Thymus (tissue), 11 donors: ENCODE measurements around the gene BAG5. TPM values are rescaled to one million over a fixed set of nuclear protein-coding genes. Genes with fewer than 3 reads are reported as not detected.

Experiments used
- DNase-seq, 9 donors: peaks; one replicate each; pipeline ENCODE4 v3.0.0-alpha.2; 2013; ENCODE audit warnings: low spot score in 9 of 9, low read depth in 6 of 9, missing footprints in 1 of 9
- H3K27ac ChIP-seq, 2 donors: one replicate each; pipeline ENCODE4 v1.5.1; 2013; ENCODE audit warnings: control low read depth in 1 of 2, low read depth in 1 of 2, low read length in 1 of 2, mild to moderate bottlenecking in 1 of 2, moderate library complexity in 1 of 2
- H3K27me3 ChIP-seq, 2 donors: one replicate each; pipeline ENCODE4 v1.5.1; 2013; ENCODE audit warnings: low read length in 1 of 2; ENCODE audit not compliant: control insufficient read depth in 2 of 2, insufficient read depth in 1 of 2
- H3K36me3 ChIP-seq, 2 donors: one replicate each; pipeline ENCODE4 v1.5.1; 2013; ENCODE audit warnings: low read length in 1 of 2, mild to moderate bottlenecking in 1 of 2, moderate library complexity in 1 of 2; ENCODE audit not compliant: control insufficient read depth in 2 of 2, insufficient read depth in 2 of 2
- H3K4me1 ChIP-seq, 2 donors: one replicate each; pipeline ENCODE4 v1.5.1; 2013; ENCODE audit warnings: low read length in 2 of 2; ENCODE audit not compliant: control insufficient read depth in 2 of 2, insufficient read depth in 2 of 2
- H3K4me3 ChIP-seq, 2 donors: one replicate each; pipeline ENCODE4 v1.5.1; 2013; ENCODE audit warnings: low read length in 2 of 2, control low read depth in 1 of 2, mild to moderate bottlenecking in 1 of 2
- H3K9me3 ChIP-seq, 2 donors: one replicate each; pipeline ENCODE4 v1.5.1; 2013; ENCODE audit warnings: low read length in 1 of 2, mild to moderate bottlenecking in 1 of 2; ENCODE audit not compliant: control insufficient read depth in 2 of 2, insufficient read depth in 1 of 2
- WGBS: extraction: QIAGEN DNeasy Blood & Tissue Kit; methylation state at CpG from one replicate; pipeline ENCODE4 v1.1.7; 2013; 5-methylcytosine and 5-hydroxymethylcytosine counted together
- polyA plus RNA-seq: library from polyadenylated mRNA; stranded (reverse); fragments of 200-250 nt; gene quantifications from one replicate; pipeline ENCODE4 v1.2.3, GENCODE V29; 2013
- total RNA-seq: library from RNA; stranded (reverse); fragments of 120-200 nt; gene quantifications from one replicate; pipeline ENCODE4 v1.2.4, GENCODE V29; 2013
- donor health status: healthy.

Gene BAG5
- total and polyA plus RNA-seq, 2 donors = 12.5 to 17.0 TPM

GRCh38 chr14:103533999-103534575 is 28.4 kb downstream of the BAG5 start:
- 97% methylated on average over 25 of the region's 25 CpGs for WGBS
- Histone ChIP-seq H3K4me3 (no peak overlapping the region), H3K4me1 (peaks cover 6 to 12% of the 10 kb centered on the region in 2 donors), H3K36me3 (peaks cover 3 to 20% of the 10 kb centered on the region in 2 donors), H3K27me3 (peaks cover 0 to 9% of the 10 kb centered on the region in 2 donors), H3K9me3 (no peaks in the 10 kb centered on the region), H3K27ac (no peak overlapping the region)
- no peak for DNase-seq

- H3K4me3 ChIP-seq = no peak overlapping the region
- peaks cover 3 to 20% of the 10 kb centered on the region in 2 donors for H3K36me3 ChIP-seq
- no peaks in the 10 kb centered on the region for H3K9me3 ChIP-seq
- peaks cover 6 to 17% of the 10 kb centered on the region in 2 donors for H3K4me1 ChIP-seq
- WGBS = 96% methylated on average over 23 of the region's 23 CpGs
- no peak overlapping the region for H3K27ac ChIP-seq
- peaks cover 0 to 2% of the 10 kb centered on the region in 2 donors for H3K27me3 ChIP-seq
- no peak for DNase-seq
Observed at GRCh38 chr14:103533137-103533998, 29.1 kb downstream of the BAG5 start.

GRCh38 chr14:103532216-103533136 is 30.0 kb downstream of the BAG5 start:
- Histone ChIP-seq H3K9me3 (no peaks in the 10 kb centered on the region), H3K4me1 (peaks cover 6 to 25% of the 10 kb centered on the region in 2 donors), H3K4me3 (no peak overlapping the region), H3K36me3 (peaks cover 3 to 20% of the 10 kb centered on the region in 2 donors), H3K27me3 (peaks cover 0 to under 1% of the 10 kb centered on the region in 2 donors), H3K27ac (no peak overlapping the region)
- no peak for DNase-seq
- WGBS = 98% methylated on average over 32 of the region's 32 CpGs

DNA sequence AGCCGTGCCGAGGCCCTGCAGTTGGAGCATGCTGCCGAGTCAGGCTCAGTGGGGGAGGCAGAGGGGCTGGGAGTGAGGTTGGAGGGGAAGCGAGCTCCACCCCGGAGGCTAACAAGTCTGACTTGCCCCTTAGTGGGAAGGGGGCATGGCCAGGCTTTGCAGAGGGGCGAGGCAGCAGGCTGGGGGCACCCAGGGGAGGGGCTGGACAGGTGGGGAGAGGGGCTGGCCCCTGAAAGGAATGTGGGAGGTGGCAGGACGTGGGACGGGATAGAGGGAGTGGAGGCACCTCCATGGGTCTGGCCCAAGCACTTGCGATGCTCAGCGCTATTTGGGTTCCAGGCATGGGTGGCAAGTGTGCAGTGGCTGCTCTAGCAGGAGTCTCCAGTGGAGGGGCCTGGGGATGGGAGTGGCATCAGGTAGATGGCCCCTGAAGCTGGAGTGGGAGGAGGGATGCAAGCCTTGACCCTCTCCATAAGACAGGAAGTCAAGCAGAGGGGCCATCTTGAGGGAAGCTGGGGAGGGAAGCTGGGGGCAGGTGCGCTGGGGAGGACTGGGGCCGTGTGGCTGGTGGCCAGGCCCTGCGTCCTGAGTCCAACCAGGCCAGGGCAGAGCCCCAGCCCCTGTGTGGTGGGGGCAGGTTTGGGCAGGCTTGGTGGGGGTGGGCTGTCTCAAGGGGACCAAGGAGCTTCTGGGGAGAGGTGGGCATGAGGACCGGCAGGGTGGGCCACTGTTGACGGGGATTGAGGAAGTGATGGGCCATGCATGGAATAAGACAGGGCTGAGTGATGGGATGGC is 30.8 kb downstream of the BAG5 start:
- WGBS = 98% methylated on average over 15 of the region's 15 CpGs
- H3K27ac ChIP-seq = no peak overlapping the region
- H3K4me3 ChIP-seq = no peak overlapping the region
- H3K9me3 ChIP-seq = no peaks in the 10 kb centered on the region
- no peak for DNase-seq
- H3K27me3 ChIP-seq = peaks cover 0 to 9% of the 10 kb centered on the region in 2 donors
- H3K4me1 ChIP-seq = peaks cover 6 to 25% of the 10 kb centered on the region in 2 donors
- peaks cover 3 to 20% of the 10 kb centered on the region in 2 donors for H3K36me3 ChIP-seq

GRCh38 chr14:103530831-103531230 is 31.6 kb downstream of the BAG5 start:
- whole genome bisulfite sequencing = 95% methylated on average over 11 of the region's 11 CpGs
- DNase-seq = no peak
- Histone ChIP-seq H3K9me3 (no peaks in the 10 kb centered on the region), H3K27me3 (peaks cover 2 to 17% of the 10 kb centered on the region in 2 donors), H3K36me3 (peaks cover 3 to 20% of the 10 kb centered on the region in 2 donors), H3K4me3 (no peak overlapping the region), H3K27ac (no peak overlapping the region), H3K4me1 (peaks cover 6 to 25% of the 10 kb centered on the region in 2 donors)

- no peak overlapping the region for H3K27ac ChIP-seq
- H3K27me3 ChIP-seq = peaks cover 2 to 20% of the 10 kb centered on the region in 2 donors
- no peaks in the 10 kb centered on the region for H3K9me3 ChIP-seq
- peaks cover 6 to 25% of the 10 kb centered on the region in 2 donors for H3K4me1 ChIP-seq
- WGBS = 89% methylated on average over 7 of the region's 7 CpGs
- peak in 2 of 9 donors; percentile 26 to 35 for DNase-seq
- H3K4me3 ChIP-seq = no peak overlapping the region
- peaks cover 3 to 19% of the 10 kb centered on the region in 2 donors for H3K36me3 ChIP-seq
Observed at GRCh38 chr14:103530390-103530789, 32.1 kb downstream of the BAG5 start.

- no peak for DNase-seq
- peak overlapping the region; percentile 71 to 77 for H3K4me3 ChIP-seq
- peaks cover 3 to 12% of the 10 kb centered on the region in 2 donors for H3K36me3 ChIP-seq
- H3K9me3 ChIP-seq = no peaks in the 10 kb centered on the region
- no peak overlapping the region for H3K27ac ChIP-seq
- peaks cover 6 to 25% of the 10 kb centered on the region in 2 donors for H3K4me1 ChIP-seq
- H3K27me3 ChIP-seq = peaks cover 2 to 24% of the 10 kb centered on the region in 2 donors
- WGBS = 58% methylated on average over 42 of the region's 42 CpGs
Observed at GRCh38 chr14:103529383-103530365, 32.8 kb downstream of the BAG5 start.
